HCT116 (cell line): ENCODE data around the gene SIRPB1. TPM values are rescaled to one million over a fixed set of nuclear protein-coding genes. Genes with fewer than 3 reads are reported as not detected.

Source experiments
- ATAC-seq: fragments of 200-7000 bp; cut with Tn5 transposase; 2 replicates; pipeline ENCODE4 v1.9.1; 2020; ENCODE audit warnings: mild to moderate bottlenecking, moderate library complexity
- BruUV-seq: library from RNA; stranded (reverse); fragments of 400-500 nt; replicated peaks from 2 replicates; lab custom pipeline; 2021; lab: Mats Ljungman, UMichigan
- CTCF ChIA-PET: fragments of 300-600 bp; sonication (Branson Sonifier 250); formaldehyde crosslinking; loops from one replicate; lab custom pipeline; 2021; ENCODE audit warnings: antibody characterized with exemption; lab: Charles Lee
- POLR2A ChIA-PET: fragments of 300-600, 350-600 bp; sonication (Branson Sonifier 250); formaldehyde crosslinking; loops from one replicate; lab custom pipeline; 2021; ENCODE audit warnings: antibody characterized with exemption; lab: Charles Lee
- RAD21 ChIA-PET, 2 experiments: fragments of 300-600 bp; sonication (Branson Sonifier 250); formaldehyde crosslinking; loops; one replicate each; lab custom pipeline; 2023; ENCODE audit warnings: low total read pairs in 2 of 2; ENCODE audit not compliant: uncharacterized antibody in 2 of 2, unreplicated experiment in 2 of 2, low non-redundant PET in 1 of 2; lab: Charles Lee
- DNase-seq: peaks from one replicate; pipeline ENCODE4 v3.0.0-alpha.2; 2010; ENCODE audit warnings: low read depth, low spot score
- H2AFZ ChIP-seq: fragments of 200-600 bp; shearing (Covaris generic), sonication (generic); 2 replicates; pipeline ENCODE4 v1.6.1; 2017; ENCODE audit warnings: low read depth, mixed run types, mixed read lengths, antibody characterized with exemption, low read length; ENCODE audit not compliant: poor library complexity, severe bottlenecking
- H3K27ac ChIP-seq: 2 replicates; pipeline ENCODE4 v1.5.1; 2012; ENCODE audit warnings: low read depth, low read length
- H3K27me3 ChIP-seq: fragments of 200-600 bp; sonication (generic); 2 replicates; pipeline ENCODE4 v1.6.1; 2016; ENCODE audit warnings: mixed run types, low read length, mixed read lengths; ENCODE audit not compliant: insufficient read depth
- H3K36me3 ChIP-seq, 2 experiments: fragments of 200-500 bp in 1 of 2; fragments of 200-600 bp in 1 of 2; sonication (Bioruptor generic) in 1 of 2; sonication (generic) in 1 of 2; 2 replicates each; pipeline versions ENCODE4 v1.5.1 to v1.6.1; 2014 to 2016; ENCODE audit warnings: low read length in 2 of 2, inconsistent platforms in 1 of 2, mixed read lengths in 1 of 2, mixed run types in 1 of 2; ENCODE audit not compliant: insufficient read depth in 2 of 2, control insufficient read depth in 1 of 2
- H3K4me1 ChIP-seq, 2 experiments: fragments of 200-600 bp in 1 of 2; sonication (generic) in 1 of 2; 2 replicates each; pipeline versions ENCODE4 v1.5.1 to v1.6.1; 2012 to 2017; ENCODE audit warnings: low read length in 2 of 2, inconsistent platforms in 1 of 2, mild to moderate bottlenecking in 1 of 2, mixed read lengths in 1 of 2, mixed run types in 1 of 2, moderate library complexity in 1 of 2; ENCODE audit not compliant: insufficient read depth in 2 of 2, control insufficient read depth in 1 of 2
- H3K4me2 ChIP-seq: fragments of 200-600 bp; sonication (generic); 2 replicates; pipeline ENCODE4 v1.6.1; 2017; ENCODE audit warnings: mixed run types, low read length, mixed read lengths
- H3K4me3 ChIP-seq, 2 experiments: fragments of 200-600 bp in 1 of 2; sonication (generic) in 1 of 2; replicated peaks in 1 of 2; 2 replicates each; pipeline ENCODE4 v1.5.1; 2011 to 2016; ENCODE audit warnings: low read length in 2 of 2, control low read depth in 1 of 2, low read depth in 1 of 2, mild to moderate bottlenecking in 1 of 2, mixed read lengths in 1 of 2, mixed run types in 1 of 2
- H3K79me2 ChIP-seq: fragments of 200-600 bp; sonication (generic); 2 replicates; pipeline ENCODE4 v1.6.1; 2017; ENCODE audit warnings: mild to moderate bottlenecking, mixed run types, low read length, moderate library complexity, mixed read lengths; ENCODE audit not compliant: insufficient read depth
- H3K9ac ChIP-seq: fragments of 200-600 bp; sonication (generic); 2 replicates; pipeline ENCODE4 v1.6.1; 2016; ENCODE audit warnings: low read length, mixed read lengths
- H3K9me2 ChIP-seq: fragments of 200-600 bp; sonication (generic), shearing (Covaris generic); 2 replicates; pipeline ENCODE4 v1.6.1; 2017; ENCODE audit warnings: mixed run types, mild to moderate bottlenecking, moderate library complexity; ENCODE audit not compliant: insufficient read depth
- H3K9me3 ChIP-seq, 2 experiments: fragments of 200-500 bp in 1 of 2; fragments of 200-600 bp in 1 of 2; sonication (Bioruptor generic) in 1 of 2; sonication (generic) in 1 of 2; 2 replicates each; pipeline ENCODE4 v1.6.1; 2014 to 2017; ENCODE audit warnings: low read length in 2 of 2, mixed read lengths in 2 of 2, inconsistent platforms in 1 of 2, low read depth in 1 of 2, mild to moderate bottlenecking in 1 of 2, mixed run types in 1 of 2, moderate library complexity in 1 of 2; ENCODE audit not compliant: control insufficient read depth in 1 of 2, insufficient read depth in 1 of 2
- H4K20me1 ChIP-seq: fragments of 200-600 bp; sonication (generic), shearing (Covaris generic); 2 replicates; pipeline ENCODE4 v1.6.1; 2017; ENCODE audit warnings: mixed run types, mild to moderate bottlenecking, moderate library complexity; ENCODE audit not compliant: insufficient read depth
- CBX3 ChIP-seq: IDR thresholded peaks from 2 replicates; pipeline ENCODE4 v1.6.1; 2012; ENCODE audit warnings: low read depth
- ELF1 ChIP-seq: IDR thresholded peaks from 2 replicates; pipeline ENCODE4 v1.6.1; 2012; ENCODE audit warnings: low read depth, borderline replicate concordance
- EZH2phosphoT487 ChIP-seq: fragments of 200-600 bp; IDR thresholded peaks from 2 replicates; pipeline ENCODE4 v1.6.1; 2018; ENCODE audit warnings: antibody characterized with exemption, borderline replicate concordance
- POLR2AphosphoS5 ChIP-seq: IDR thresholded peaks from 2 replicates; pipeline ENCODE4 v1.6.1; 2011; ENCODE audit warnings: mild to moderate bottlenecking, low read depth, low read length, moderate library complexity
- YY1 ChIP-seq: IDR thresholded peaks from 2 replicates; pipeline ENCODE4 v1.6.1; 2011; ENCODE audit warnings: low read length, low read depth, moderate library complexity, mild to moderate bottlenecking; ENCODE audit not compliant: insufficient replicate concordance; ENCODE audit errors: extremely low read depth
- ZBTB33 ChIP-seq: IDR thresholded peaks from 2 replicates; pipeline ENCODE4 v1.6.1; 2011; ENCODE audit warnings: mild to moderate bottlenecking, low read length, moderate library complexity; ENCODE audit not compliant: insufficient replicate concordance; ENCODE audit errors: extremely low read depth
- intact Hi-C: fragments of 100-400 bp; cut with micrococcal nuclease; formaldehyde crosslinking; loops from 2 replicates; pipeline ENCODE4 v1.10.0; 2022
- total RNA-seq: library from RNA; stranded (reverse); gene quantifications from one replicate; pipeline ENCODE4 v1.2.1, GENCODE V29; 2021; ENCODE audit not compliant: unreplicated experiment
- TF ChIP-seq, protein P1 (sequence below): IDR thresholded peaks from 2 replicates; pipeline ENCODE4 v1.6.1; 2012; ENCODE audit warnings: low read depth
- TF ChIP-seq, protein P2 (sequence below): IDR thresholded peaks from 2 replicates; pipeline ENCODE4 v1.6.1; 2012

The SIRPB1 gene
- total RNA-seq, 1 experiment from 2014 or later: 1.9 TPM

DNA sequence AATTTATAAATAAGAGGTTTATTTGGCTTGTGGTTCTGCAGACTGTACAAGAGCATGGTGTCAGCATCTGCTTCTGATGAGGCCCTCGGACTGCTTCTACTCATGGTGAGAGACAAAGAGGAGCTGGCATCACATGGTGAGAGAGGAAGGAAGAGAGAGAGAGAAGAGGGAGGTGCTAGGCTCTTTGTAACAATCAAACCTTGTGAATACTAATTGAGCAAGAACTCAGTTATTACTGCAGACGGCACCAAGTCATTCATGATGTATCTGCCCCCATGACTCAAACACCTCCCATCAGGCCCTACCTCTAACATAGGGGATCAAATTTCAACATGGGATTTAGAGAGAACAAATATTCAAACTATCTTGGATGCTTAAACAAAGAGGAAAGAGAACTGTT is 44.1 kb upstream of the SIRPB1 start:
- no peaks in the 10 kb centered on the region for H4K20me1 ChIP-seq
- TF ChIP-seq EZH2phosphoT487: no peak
- TF ChIP-seq, protein P1, sequence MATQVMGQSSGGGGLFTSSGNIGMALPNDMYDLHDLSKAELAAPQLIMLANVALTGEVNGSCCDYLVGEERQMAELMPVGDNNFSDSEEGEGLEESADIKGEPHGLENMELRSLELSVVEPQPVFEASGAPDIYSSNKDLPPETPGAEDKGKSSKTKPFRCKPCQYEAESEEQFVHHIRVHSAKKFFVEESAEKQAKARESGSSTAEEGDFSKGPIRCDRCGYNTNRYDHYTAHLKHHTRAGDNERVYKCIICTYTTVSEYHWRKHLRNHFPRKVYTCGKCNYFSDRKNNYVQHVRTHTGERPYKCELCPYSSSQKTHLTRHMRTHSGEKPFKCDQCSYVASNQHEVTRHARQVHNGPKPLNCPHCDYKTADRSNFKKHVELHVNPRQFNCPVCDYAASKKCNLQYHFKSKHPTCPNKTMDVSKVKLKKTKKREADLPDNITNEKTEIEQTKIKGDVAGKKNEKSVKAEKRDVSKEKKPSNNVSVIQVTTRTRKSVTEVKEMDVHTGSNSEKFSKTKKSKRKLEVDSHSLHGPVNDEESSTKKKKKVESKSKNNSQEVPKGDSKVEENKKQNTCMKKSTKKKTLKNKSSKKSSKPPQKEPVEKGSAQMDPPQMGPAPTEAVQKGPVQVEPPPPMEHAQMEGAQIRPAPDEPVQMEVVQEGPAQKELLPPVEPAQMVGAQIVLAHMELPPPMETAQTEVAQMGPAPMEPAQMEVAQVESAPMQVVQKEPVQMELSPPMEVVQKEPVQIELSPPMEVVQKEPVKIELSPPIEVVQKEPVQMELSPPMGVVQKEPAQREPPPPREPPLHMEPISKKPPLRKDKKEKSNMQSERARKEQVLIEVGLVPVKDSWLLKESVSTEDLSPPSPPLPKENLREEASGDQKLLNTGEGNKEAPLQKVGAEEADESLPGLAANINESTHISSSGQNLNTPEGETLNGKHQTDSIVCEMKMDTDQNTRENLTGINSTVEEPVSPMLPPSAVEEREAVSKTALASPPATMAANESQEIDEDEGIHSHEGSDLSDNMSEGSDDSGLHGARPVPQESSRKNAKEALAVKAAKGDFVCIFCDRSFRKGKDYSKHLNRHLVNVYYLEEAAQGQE: no peak
- no peak for TF ChIP-seq CBX3
- TF ChIP-seq, all 23 proteins: peak for 0
- Histone ChIP-seq H3K27me3 (peaks cover 32% of the 10 kb centered on the region), H3K79me2 (no peaks in the 10 kb centered on the region), H3K9me3 (no peaks in the 10 kb centered on the region), H3K27ac (no peak overlapping the region), H3K4me1 (no peaks in the 10 kb centered on the region), H3K9me2 (no peaks in the 10 kb centered on the region), H3K9ac (no peak overlapping the region), H3K36me3 (no peaks in the 10 kb centered on the region), H3K4me3 (no peak overlapping the region), H3K4me2 (no peak overlapping the region), H2AFZ (no peak overlapping the region)
- intact Hi-C loops: no loop called here
- no peak for DNase-seq
- CTCF ChIA-PET: no interaction called here
- ATAC-seq: no peak
- POLR2A ChIA-PET: no interaction called here
- no TSS peak for BruUV-seq
- RAD21 ChIA-PET: no interaction called here

GRCh38 chr20:1661542-1662299 is 41.9 kb upstream of the SIRPB1 start:
- no peak overlapping the region for H2AFZ ChIP-seq
- ATAC-seq: no peak
- intact Hi-C loops: no loop called here
- H3K9ac ChIP-seq: no peak overlapping the region
- BruUV-seq: no TSS peak
- RAD21 ChIA-PET: no interaction called here
- no peaks in the 10 kb centered on the region for H3K9me2 ChIP-seq
- no peak for DNase-seq
- no peak overlapping the region for H3K4me3 ChIP-seq
- no peaks in the 10 kb centered on the region for H3K36me3 ChIP-seq
- H3K9me3 ChIP-seq: no peaks in the 10 kb centered on the region
- no peak overlapping the region for H3K27ac ChIP-seq
- no peaks in the 10 kb centered on the region for H3K79me2 ChIP-seq
- peaks cover 44% of the 10 kb centered on the region for H3K27me3 ChIP-seq
- no peaks in the 10 kb centered on the region for H4K20me1 ChIP-seq
- no peak overlapping the region for H3K4me2 ChIP-seq
- POLR2A ChIA-PET: no interaction called here
- CTCF ChIA-PET: no interaction called here
- no peaks in the 10 kb centered on the region for H3K4me1 ChIP-seq
- TF ChIP-seq, protein P2, sequence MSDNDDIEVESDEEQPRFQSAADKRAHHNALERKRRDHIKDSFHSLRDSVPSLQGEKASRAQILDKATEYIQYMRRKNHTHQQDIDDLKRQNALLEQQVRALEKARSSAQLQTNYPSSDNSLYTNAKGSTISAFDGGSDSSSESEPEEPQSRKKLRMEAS: no peak
- TF ChIP-seq POLR2AphosphoS5 (no peak), ZBTB33 (no peak), ELF1 (no peak), YY1 (no peak)
- TF ChIP-seq, protein P1: no peak
